GM23338 (cell line): ENCODE data around the gene MIDN. TPM values are rescaled to one million over a fixed set of nuclear protein-coding genes. Genes with fewer than 3 reads are reported as not detected.

Experiments
- ATAC-seq: fragments of 200-7000 bp; cut with Tn5 transposase; 3 replicates; pipeline ENCODE4 v1.9.1; 2020
- DNase-seq: peaks from one replicate; pipeline ENCODE4 v3.0.0-alpha.2; 2015; ENCODE audit warnings: low spot score
- H2AFZ ChIP-seq: fragments of 200-600 bp; sonication (generic); 2 replicates; pipeline ENCODE4 v1.8.0; 2016; ENCODE audit warnings: antibody characterized with exemption, mild to moderate bottlenecking, moderate library complexity
- H3F3A ChIP-seq: fragments of 200-600 bp; sonication (generic); replicated peaks from 2 replicates; pipeline ENCODE4 v1.8.0; 2017; ENCODE audit warnings: antibody characterized with exemption, mixed run types, low read depth
- H3K27ac ChIP-seq: fragments of 200-600 bp; sonication (generic); 2 replicates; pipeline ENCODE4 v1.6.1; 2016; ENCODE audit warnings: low read depth
- H3K27me3 ChIP-seq: fragments of 200-600 bp; sonication (generic); 2 replicates; pipeline ENCODE4 v1.8.0; 2016; ENCODE audit warnings: mild to moderate bottlenecking, mixed run types, moderate library complexity; ENCODE audit not compliant: insufficient read depth
- H3K36me3 ChIP-seq: fragments of 200-600 bp; sonication (generic); 2 replicates; pipeline ENCODE4 v1.8.0; 2016; ENCODE audit warnings: mild to moderate bottlenecking; ENCODE audit not compliant: insufficient read depth
- H3K4me1 ChIP-seq: fragments of 200-600 bp; sonication (generic); 2 replicates; pipeline ENCODE4 v1.8.0; 2016; ENCODE audit warnings: mild to moderate bottlenecking, moderate library complexity; ENCODE audit not compliant: insufficient read depth
- H3K4me2 ChIP-seq: fragments of 200-600 bp; sonication (generic); 2 replicates; pipeline ENCODE4 v1.7.1; 2017; ENCODE audit warnings: mixed run types
- H3K4me3 ChIP-seq: fragments of 200-600 bp; sonication (generic); 2 replicates; pipeline ENCODE4 v1.6.1; 2016; ENCODE audit warnings: mixed run types
- H3K79me2 ChIP-seq: fragments of 200-600 bp; sonication (generic); replicated peaks from 2 replicates; pipeline ENCODE4 v1.8.0; 2017; ENCODE audit warnings: mild to moderate bottlenecking; ENCODE audit not compliant: insufficient read depth
- H3K9me2 ChIP-seq: fragments of 200-600 bp; sonication (generic); 2 replicates; pipeline ENCODE4 v1.8.0; 2017; ENCODE audit not compliant: insufficient read depth
- H4K20me1 ChIP-seq: fragments of 200-600 bp; sonication (generic); replicated peaks from 2 replicates; pipeline ENCODE4 v1.8.0; 2017; ENCODE audit warnings: mild to moderate bottlenecking; ENCODE audit not compliant: insufficient read depth
- H3K27ac Mint-ChIP-seq: 2 replicates; pipeline ENCODE4 v1.8.0; 2020; ENCODE audit warnings: inconsistent platforms, mild to moderate bottlenecking, moderate library complexity, mixed read lengths
- H3K27me3 Mint-ChIP-seq: 3 replicates; pipeline ENCODE4 v1.8.0; 2022; ENCODE audit warnings: low read depth, mild to moderate bottlenecking, moderate library complexity, mixed read lengths, inconsistent platforms; ENCODE audit not compliant: insufficient read depth, poor library complexity
- H3K36me3 Mint-ChIP-seq: 3 replicates; pipeline ENCODE4 v1.8.0; 2021; ENCODE audit warnings: low read depth, mild to moderate bottlenecking, inconsistent platforms, moderate library complexity, mixed read lengths
- H3K4me1 Mint-ChIP-seq: 3 replicates; pipeline ENCODE4 v1.8.0; 2020; ENCODE audit warnings: mild to moderate bottlenecking, inconsistent platforms, mixed read lengths
- H3K4me3 Mint-ChIP-seq: 3 replicates; pipeline ENCODE4 v1.8.0; 2021; ENCODE audit warnings: moderate library complexity, mild to moderate bottlenecking, inconsistent platforms, mixed read lengths
- H3K9me3 Mint-ChIP-seq: 3 replicates; pipeline ENCODE4 v1.8.0; 2020; ENCODE audit warnings: moderate library complexity, mild to moderate bottlenecking, inconsistent platforms, mixed read lengths
- POLR2AphosphoS5 ChIP-seq: IDR thresholded peaks from 2 replicates; pipeline ENCODE4 v1.6.1; 2016; ENCODE audit warnings: antibody characterized with exemption, low read depth
- polyA plus RNA-seq: library from polyadenylated mRNA; unstranded; fragments of >200 nt; fragmentation: Nextera tagmentation; extraction: Ambion mirVana; gene quantifications from 2 replicates; pipeline ENCODE4 v1.2.1, GENCODE V29; 2016
- total RNA-seq: library from RNA; depleted of rRNA; stranded (reverse); fragments of >200 nt; shearing (Covaris generic); gene quantifications from 2 replicates; pipeline ENCODE4 v1.2.3, GENCODE V29; 2014
- TF ChIP-seq, protein P1 (sequence below): fragments of 250-450 bp; sonication (Bioruptor Pico); IDR thresholded peaks from 2 replicates; pipeline ENCODE4 v1.5.0; 2020; ENCODE audit warnings: mild to moderate bottlenecking, moderate library complexity

MIDN gene
- total and polyA plus RNA-seq, 2 experiments from 2014 or later = 28.6 to 113 TPM

DNA sequence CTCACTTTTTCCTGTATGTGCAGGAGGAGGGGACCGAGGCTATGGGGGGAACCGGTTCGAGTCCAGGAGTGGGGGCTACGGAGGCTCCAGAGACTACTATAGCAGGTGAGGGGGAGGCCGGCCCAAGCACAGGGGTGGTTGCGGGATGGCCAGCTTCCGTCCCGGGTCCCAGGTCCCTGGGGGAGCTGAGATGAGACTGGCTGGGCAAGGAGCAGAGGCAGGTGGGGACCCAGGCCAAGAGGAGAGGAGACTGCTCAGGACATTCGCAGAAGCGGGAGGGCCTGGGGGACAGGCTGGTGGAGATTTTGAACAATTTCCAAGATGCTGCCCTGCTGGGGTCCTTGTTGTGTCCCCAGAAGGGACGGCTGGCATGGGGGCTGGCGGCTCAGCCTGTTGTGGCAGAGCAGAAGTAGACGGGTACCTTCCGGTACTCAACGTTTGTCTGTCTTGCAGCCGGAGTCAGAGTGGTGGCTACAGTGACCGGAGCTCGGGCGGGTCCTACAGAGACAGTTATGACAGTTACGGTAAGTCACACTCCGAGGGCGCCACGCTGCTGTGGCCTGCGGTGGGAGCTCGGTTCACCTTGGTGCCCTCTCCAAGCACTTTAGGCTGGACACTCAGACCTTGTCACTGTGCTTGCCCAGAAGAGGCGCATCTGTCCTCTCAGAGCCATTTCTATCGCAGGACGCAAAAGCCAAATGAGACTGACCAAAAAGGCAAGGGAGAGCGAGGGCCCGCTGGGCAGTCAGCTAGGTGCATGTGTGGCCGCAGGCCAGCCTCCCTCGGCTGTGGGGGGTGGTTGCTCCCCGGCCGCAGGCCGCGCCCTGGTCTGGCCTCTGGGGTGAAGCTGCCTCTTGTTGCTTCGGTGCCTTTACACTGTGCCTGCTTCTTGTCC, 23.4 kb downstream of the MIDN start:
- Mint-ChIP-seq H3K9me3 (peaks cover 2% of the 10 kb centered on the region; the same call in 2 of the 3 replicates), H3K36me3 (peaks cover 53% of the 10 kb centered on the region), H3K27ac (peak overlapping the region; percentile 98), H3K4me1 (peaks cover 59% of the 10 kb centered on the region), H3K27me3 (peaks cover 53% of the 10 kb centered on the region), H3K4me3 (peak overlapping the region; percentile 89)
- Histone ChIP-seq H3F3A (peaks cover 62% of the 10 kb centered on the region), H3K4me1 (peaks cover 43% of the 10 kb centered on the region), H3K4me3 (no peak overlapping the region), H3K27ac (peak overlapping the region; percentile 69), H4K20me1 (peaks cover 37% of the 10 kb centered on the region), H2AFZ (no peak overlapping the region), H3K4me2 (no peak overlapping the region; the same call in 1 of the 2 replicates), H3K36me3 (peaks cover 31% of the 10 kb centered on the region), H3K9me2 (no peaks in the 10 kb centered on the region), H3K79me2 (peaks cover 50% of the 10 kb centered on the region), H3K27me3 (peaks cover 10% of the 10 kb centered on the region; the same call in 1 of the 2 replicates)
- DNase-seq (no peak), ATAC-seq (no peak)
- TF ChIP-seq, protein P1, sequence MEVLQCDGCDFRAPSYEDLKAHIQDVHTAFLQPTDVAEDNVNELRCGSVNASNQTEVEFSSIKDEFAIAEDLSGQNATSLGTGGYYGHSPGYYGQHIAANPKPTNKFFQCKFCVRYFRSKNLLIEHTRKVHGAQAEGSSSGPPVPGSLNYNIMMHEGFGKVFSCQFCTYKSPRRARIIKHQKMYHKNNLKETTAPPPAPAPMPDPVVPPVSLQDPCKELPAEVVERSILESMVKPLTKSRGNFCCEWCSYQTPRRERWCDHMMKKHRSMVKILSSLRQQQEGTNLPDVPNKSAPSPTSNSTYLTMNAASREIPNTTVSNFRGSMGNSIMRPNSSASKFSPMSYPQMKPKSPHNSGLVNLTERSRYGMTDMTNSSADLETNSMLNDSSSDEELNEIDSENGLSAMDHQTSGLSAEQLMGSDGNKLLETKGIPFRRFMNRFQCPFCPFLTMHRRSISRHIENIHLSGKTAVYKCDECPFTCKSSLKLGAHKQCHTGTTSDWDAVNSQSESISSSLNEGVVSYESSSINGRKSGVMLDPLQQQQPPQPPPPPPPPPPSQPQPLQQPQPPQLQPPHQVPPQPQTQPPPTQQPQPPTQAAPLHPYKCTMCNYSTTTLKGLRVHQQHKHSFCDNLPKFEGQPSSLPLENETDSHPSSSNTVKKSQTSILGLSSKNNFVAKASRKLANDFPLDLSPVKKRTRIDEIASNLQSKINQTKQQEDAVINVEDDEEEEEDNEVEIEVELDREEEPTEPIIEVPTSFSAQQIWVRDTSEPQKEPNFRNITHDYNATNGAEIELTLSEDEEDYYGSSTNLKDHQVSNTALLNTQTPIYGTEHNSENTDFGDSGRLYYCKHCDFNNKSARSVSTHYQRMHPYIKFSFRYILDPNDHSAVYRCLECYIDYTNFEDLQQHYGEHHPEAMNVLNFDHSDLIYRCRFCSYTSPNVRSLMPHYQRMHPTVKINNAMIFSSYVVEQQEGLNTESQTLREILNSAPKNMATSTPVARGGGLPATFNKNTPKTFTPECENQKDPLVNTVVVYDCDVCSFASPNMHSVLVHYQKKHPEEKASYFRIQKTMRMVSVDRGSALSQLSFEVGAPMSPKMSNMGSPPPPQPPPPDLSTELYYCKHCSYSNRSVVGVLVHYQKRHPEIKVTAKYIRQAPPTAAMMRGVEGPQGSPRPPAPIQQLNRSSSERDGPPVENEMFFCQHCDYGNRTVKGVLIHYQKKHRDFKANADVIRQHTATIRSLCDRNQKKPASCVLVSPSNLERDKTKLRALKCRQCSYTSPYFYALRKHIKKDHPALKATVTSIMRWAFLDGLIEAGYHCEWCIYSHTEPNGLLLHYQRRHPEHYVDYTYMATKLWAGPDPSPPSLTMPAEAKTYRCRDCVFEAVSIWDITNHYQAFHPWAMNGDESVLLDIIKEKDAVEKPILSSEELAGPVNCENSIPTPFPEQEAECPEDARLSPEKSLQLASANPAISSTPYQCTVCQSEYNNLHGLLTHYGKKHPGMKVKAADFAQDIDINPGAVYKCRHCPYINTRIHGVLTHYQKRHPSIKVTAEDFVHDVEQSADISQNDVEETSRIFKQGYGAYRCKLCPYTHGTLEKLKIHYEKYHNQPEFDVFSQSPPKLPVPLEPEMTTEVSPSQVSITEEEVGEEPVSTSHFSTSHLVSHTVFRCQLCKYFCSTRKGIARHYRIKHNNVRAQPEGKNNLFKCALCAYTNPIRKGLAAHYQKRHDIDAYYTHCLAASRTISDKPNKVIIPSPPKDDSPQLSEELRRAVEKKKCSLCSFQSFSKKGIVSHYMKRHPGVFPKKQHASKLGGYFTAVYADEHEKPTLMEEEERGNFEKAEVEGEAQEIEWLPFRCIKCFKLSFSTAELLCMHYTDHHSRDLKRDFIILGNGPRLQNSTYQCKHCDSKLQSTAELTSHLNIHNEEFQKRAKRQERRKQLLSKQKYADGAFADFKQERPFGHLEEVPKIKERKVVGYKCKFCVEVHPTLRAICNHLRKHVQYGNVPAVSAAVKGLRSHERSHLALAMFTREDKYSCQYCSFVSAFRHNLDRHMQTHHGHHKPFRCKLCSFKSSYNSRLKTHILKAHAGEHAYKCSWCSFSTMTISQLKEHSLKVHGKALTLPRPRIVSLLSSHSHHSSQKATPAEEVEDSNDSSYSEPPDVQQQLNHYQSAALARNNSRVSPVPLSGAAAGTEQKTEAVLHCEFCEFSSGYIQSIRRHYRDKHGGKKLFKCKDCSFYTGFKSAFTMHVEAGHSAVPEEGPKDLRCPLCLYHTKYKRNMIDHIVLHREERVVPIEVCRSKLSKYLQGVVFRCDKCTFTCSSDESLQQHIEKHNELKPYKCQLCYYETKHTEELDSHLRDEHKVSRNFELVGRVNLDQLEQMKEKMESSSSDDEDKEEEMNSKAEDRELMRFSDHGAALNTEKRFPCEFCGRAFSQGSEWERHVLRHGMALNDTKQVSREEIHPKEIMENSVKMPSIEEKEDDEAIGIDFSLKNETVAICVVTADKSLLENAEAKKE = no peak
- TF ChIP-seq POLR2AphosphoS5 = peak; percentile 19; the same call in 1 of the 2 replicates
